Measurements from ENCODE around the gene PRKAR1B. TPM values are rescaled to one million over a fixed set of nuclear protein-coding genes. Genes with fewer than 3 reads are reported as not detected.

PRKAR1B gene
- total RNA-seq, 2 donors from 2014 or later = 2.0 to 3.4 TPM

DNA sequence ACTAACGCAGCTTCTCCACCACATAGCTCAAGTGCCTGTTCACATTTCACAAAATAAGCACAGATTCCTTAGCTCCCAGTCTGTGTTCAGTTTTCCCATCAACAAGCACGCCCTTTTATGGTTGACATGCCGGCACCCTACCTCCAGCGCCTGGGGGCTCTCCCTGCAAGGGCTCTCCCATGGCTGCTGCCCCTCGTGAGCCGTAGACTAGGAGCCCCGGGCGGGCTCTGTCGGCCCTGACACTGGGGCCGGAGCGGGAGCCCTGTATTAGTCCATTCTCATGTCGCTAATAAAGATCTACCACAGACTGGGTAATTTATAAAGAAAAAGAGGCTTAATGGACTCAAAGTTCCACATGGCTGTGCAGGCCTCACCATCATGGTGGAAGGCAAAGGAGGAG, 34.0 kb upstream of the PRKAR1B start:
- Histone ChIP-seq H3K4me3 (no peak overlapping the region), H3K9me3 (no peaks in the 10 kb centered on the region), H3K36me3 (replicated peaks in 1 of 2; ENCODE audit: insufficient read depth in 1 of 2, low read depth in 2 of 2) (peaks cover 8 to 48% of the 10 kb centered on the region in 2 donors), H3K27ac (no peak overlapping the region), H3K4me1 (no peaks in the 10 kb centered on the region), H3K27me3 (no peaks in the 10 kb centered on the region)
- TF ChIP-seq, protein P1, sequence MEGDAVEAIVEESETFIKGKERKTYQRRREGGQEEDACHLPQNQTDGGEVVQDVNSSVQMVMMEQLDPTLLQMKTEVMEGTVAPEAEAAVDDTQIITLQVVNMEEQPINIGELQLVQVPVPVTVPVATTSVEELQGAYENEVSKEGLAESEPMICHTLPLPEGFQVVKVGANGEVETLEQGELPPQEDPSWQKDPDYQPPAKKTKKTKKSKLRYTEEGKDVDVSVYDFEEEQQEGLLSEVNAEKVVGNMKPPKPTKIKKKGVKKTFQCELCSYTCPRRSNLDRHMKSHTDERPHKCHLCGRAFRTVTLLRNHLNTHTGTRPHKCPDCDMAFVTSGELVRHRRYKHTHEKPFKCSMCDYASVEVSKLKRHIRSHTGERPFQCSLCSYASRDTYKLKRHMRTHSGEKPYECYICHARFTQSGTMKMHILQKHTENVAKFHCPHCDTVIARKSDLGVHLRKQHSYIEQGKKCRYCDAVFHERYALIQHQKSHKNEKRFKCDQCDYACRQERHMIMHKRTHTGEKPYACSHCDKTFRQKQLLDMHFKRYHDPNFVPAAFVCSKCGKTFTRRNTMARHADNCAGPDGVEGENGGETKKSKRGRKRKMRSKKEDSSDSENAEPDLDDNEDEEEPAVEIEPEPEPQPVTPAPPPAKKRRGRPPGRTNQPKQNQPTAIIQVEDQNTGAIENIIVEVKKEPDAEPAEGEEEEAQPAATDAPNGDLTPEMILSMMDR (IDR thresholded peaks at IDR 0.05) = no peak
- TF ChIP-seq POLR2A (IDR thresholded peaks at IDR 0.05) = no peak
- ATAC-seq (no peak), DNase-seq (no peak)
- intact Hi-C loops (cut with DNase I) = no loop called here
- 97 to 99% methylated on average over 11 to 12 of the region's 12 CpGs for WGBS, 2 donors

DNA sequence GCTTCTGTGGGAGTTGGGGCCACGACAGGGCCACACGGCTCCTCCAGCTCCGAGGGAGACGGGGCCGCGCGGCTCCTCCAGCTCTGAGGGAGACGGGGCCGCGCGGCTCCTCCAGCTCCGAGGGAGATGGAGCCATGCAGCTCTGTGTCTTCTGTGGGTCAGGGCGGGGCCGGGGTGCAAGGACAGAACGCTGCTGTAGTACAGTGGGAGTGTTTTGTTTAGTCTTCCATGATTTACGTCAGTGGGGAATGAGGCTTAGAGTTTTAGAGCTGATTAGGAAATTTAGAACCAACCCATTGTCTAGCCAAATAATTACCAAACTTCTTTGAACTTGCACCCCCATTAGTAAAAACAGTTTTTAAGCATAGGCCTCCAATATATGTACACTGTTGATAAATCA, 32.9 kb upstream of the PRKAR1B start:
- Histone ChIP-seq H3K4me1 (no peaks in the 10 kb centered on the region), H3K9me3 (no peaks in the 10 kb centered on the region), H3K36me3 (replicated peaks in 1 of 2; ENCODE audit: insufficient read depth in 1 of 2, low read depth in 2 of 2) (peaks cover 8 to 47% of the 10 kb centered on the region in 2 donors), H3K27me3 (no peaks in the 10 kb centered on the region), H3K27ac (no peak overlapping the region), H3K4me3 (no peak overlapping the region)
- ATAC-seq (no peak), DNase-seq (no peak)
- TF ChIP-seq, protein P1 (IDR thresholded peaks at IDR 0.05) = no peak
- no peak for TF ChIP-seq POLR2A (IDR thresholded peaks at IDR 0.05)
- WGBS, 2 donors = 77 to 93% methylated on average over 16 of the region's 16 CpGs
- intact Hi-C loops (cut with DNase I) = no loop called here

DNA sequence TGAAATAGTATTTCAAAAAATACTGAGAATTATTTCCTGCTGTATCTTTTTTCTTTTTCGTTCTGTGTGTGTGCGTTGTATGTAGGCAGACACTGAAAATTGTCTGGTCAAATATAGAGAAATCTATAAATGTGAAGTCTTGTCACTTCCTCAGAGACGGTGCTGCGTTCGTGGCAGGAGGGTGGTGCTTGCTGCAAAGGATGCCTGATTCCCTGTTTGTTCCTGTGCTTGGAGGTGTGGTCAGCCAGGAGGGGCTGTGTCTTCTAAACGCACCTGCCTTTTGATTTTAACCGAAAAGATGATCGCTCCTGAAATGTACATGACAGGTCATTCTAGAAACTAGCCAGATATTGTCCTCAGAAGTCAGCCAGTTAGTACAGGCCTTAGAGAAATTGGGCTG, 32.5 kb upstream of the PRKAR1B start:
- DNase-seq (no peak), ATAC-seq (no peak)
- no peak for TF ChIP-seq POLR2A (IDR thresholded peaks at IDR 0.05)
- TF ChIP-seq, protein P1 (IDR thresholded peaks at IDR 0.05) = no peak
- Histone ChIP-seq H3K4me3 (no peak overlapping the region), H3K27ac (no peak overlapping the region), H3K4me1 (no peaks in the 10 kb centered on the region), H3K27me3 (no peaks in the 10 kb centered on the region), H3K36me3 (replicated peaks in 1 of 2; ENCODE audit: insufficient read depth in 1 of 2, low read depth in 2 of 2) (peaks cover 8 to 49% of the 10 kb centered on the region in 2 donors), H3K9me3 (no peaks in the 10 kb centered on the region)
- WGBS, 2 donors = 86 to 95% methylated on average over 8 of the region's 8 CpGs
- intact Hi-C loops (cut with DNase I) = no loop called here

DNA sequence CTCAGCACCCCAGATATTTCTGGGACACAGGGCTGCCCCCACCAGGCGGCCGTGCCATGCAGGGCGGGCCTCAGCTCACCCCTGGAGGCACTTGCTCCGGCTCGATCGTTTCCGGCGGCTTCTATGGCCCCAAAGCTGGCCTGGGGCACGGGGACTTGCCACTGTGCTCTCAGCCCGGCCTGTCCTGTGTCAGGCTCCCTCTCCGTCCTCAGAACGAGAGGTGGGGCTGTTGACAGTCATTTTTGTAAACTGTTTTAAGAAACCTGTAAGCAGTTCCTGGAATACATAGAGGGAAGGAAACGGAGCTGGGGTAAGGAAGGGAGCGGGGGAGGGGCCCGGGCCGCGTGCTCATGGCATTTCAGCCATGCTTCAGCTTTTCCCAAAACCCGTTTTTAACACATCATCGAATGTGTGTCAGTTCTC, 30.7 kb upstream of the PRKAR1B start:
- intact Hi-C loops (cut with DNase I) = no loop called here
- Histone ChIP-seq H3K27me3 (no peaks in the 10 kb centered on the region), H3K36me3 (replicated peaks in 1 of 2; ENCODE audit: insufficient read depth in 1 of 2, low read depth in 2 of 2) (peaks cover 0 to 36% of the 10 kb centered on the region in 2 donors), H3K9me3 (no peaks in the 10 kb centered on the region), H3K4me3 (no peak overlapping the region), H3K27ac (no peak overlapping the region), H3K4me1 (no peaks in the 10 kb centered on the region)
- TF ChIP-seq POLR2A (IDR thresholded peaks at IDR 0.05) = no peak
- TF ChIP-seq, protein P1 (IDR thresholded peaks at IDR 0.05) = no peak
- WGBS, 2 donors = 90 to 91% methylated on average over 13 to 19 of the region's 19 CpGs
- DNase-seq = no peak
- ATAC-seq = no peak

DNA sequence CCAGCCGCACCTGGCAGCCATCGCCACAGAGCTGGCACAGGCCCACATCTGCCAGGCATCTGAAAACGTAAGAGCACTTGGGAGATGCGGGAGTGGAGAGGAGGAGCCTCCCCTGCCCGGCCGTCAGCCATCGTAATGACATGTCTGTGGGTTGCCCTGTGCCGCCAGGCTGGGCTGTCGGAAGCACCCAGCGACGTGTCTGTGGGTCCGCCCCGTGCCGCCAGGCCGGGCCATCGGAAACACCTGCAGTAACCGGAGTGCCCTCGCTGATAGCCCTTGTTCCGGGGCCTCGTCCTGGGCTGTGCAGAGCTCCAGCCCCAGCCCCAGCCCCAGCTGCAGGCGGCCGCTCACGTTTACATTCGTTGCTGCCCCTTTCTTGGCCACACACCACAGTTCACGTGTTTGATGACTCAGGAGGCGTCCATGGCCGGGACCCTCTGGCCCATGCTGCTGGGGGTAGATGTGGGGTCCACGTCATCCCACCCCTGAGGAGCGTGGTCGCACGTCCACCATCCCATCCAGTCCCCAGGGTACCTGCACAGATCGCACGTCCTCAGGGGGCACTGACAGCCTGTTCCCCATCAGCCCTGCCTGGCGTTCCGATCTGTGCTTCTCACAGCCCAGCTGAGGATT, 30.0 kb upstream of the PRKAR1B start:
- no peak for DNase-seq
- no peaks in the 10 kb centered on the region for H3K4me1 ChIP-seq
- H3K4me3 ChIP-seq = no peak overlapping the region
- H3K36me3 ChIP-seq (replicated peaks in 1 of 2; ENCODE audit: insufficient read depth in 1 of 2, low read depth in 2 of 2) = peaks cover 0 to 32% of the 10 kb centered on the region in 2 donors
- TF ChIP-seq, protein P1 (IDR thresholded peaks at IDR 0.05) = no peak
- no peak for TF ChIP-seq POLR2A (IDR thresholded peaks at IDR 0.05)
- intact Hi-C loops (cut with DNase I) = no loop called here
- H3K9me3 ChIP-seq = no peaks in the 10 kb centered on the region
- H3K27ac ChIP-seq = no peak overlapping the region
- no peaks in the 10 kb centered on the region for H3K27me3 ChIP-seq
- 94 to 95% methylated on average over 15 to 29 of the region's 35 CpGs for WGBS, 2 donors
- no peak for ATAC-seq
